Renal cortex interstitium (tissue), 11 donors: ENCODE measurements around the gene PTPRN2. TPM values are rescaled to one million over a fixed set of nuclear protein-coding genes. Genes with fewer than 3 reads are reported as not detected.
"Not testable (repeated sequence)": the region's sequence is repeated elsewhere in the genome, so short reads cannot be mapped to it uniquely, and the experiment has no call there.

Experiments used
- DNase-seq, 11 donors: peaks; one replicate each; pipeline ENCODE4 v3.0.0-alpha.2; 2013; ENCODE audit warnings: low read depth in 9 of 11, low spot score in 4 of 11; ENCODE audit errors: extremely low read depth in 1 of 11
- polyA plus RNA-seq, 3 donors: library from polyadenylated mRNA; unstranded; fragments of 120-200 nt; gene quantifications; one replicate each; pipeline ENCODE4 v1.2.1, GENCODE V29; 2013; ENCODE audit not compliant: insufficient read length in 3 of 3

PTPRN2 gene
- polyA plus RNA-seq, 3 donors: 6.0 to 7.7 (median 7.2) TPM

DNA sequence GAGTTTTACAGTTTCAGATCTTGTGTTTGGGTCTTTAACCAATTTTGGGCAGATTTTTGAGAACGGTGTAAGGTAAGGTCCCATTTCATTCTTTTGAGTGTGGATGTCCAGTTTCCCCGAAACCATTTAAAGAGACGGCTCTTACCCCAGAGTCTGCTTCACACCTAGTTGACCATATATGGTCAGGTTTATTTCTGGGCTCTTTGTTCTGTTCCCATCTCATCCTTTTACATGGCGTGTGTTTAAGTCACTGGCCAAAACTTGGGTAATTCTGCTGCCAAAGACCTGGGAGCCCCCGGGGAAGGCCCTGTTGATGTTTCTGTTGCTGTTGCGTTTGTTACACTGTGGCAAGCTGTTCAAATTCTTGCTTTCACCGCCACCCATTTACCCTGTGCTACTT, 120.1 kb downstream of the PTPRN2 start:
- DNase-seq: no peak

DNA sequence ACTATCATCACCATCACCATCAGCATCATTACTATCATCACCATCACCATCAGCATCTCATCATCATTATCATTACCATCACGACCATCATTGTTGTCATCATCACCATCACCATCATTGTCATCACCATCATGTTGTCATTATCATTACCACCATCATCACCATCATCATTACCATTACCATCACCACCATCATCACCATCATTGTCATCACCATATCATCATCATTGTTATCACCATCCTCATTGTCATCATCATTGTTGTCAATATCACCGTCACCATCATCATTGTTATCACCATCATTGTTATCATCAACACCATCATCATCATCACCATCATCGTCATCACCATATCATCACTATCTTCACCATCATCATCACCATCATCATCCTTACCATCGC, 124.3 kb downstream of the PTPRN2 start:
- DNase-seq: no peak

DNA sequence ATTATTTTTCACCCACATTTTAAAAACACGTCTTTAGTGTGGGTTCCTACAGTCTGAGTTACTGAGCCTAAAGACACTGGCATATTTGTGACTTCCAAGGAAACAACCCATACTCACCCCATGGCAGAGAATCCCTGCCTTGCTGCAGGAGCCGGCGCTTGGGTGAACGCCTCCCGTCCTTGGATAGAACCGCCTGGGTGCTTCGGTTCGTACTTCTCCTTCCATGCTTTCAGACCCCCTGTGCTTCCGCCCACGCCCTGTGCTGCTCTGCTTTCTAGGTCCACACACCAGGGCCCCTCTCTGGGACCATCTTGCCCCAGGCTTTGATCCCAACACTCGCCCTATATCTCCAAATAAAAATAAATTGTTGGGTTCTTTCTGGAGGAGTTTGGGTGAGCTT, 125.8 kb downstream of the PTPRN2 start:
- no peak for DNase-seq

DNA sequence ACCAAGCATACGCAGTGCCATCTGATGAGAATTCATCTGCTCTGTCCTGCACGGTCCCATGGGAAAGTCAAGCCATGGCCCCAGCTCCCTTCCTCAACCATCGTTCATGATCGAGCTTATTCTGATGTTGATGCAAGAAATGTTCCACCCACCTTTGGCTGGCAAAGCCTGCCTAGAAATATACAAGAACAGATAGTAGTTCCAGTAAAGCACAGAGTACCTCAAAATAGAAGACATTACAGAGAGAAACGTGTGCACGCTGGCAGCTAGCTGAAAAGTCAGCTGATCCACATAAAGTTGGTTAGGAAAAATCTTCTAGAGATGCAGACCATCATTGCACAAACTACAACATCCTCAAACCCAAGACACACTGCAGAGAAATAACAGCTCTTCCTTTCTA, 127.0 kb downstream of the PTPRN2 start:
- no peak for DNase-seq

DNA sequence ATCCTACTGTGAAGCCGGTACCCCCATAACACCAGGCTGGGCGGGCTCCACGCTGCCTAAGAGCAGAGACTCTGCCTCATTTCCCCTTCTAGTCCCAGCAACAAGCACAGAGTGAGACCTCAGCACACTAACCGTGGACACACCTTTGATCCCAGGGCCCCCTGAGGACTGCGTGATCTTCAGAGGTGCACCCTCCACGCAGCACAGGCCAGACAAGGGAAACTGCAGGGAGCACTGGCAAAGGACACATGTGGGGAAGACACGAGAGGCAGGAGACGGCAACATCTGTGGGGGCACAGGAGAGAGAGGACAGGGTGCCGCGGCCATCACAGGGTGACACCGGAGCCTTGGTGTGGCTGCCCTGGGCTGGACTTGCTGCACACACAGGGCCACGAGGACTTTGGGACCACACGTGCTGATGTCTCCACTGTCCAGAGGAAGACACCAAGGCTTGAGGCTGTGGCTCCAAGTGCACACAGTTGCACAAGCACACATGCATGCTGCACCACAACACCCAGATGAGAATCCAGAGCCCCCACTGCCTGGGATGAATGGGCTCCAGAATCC, 128.8 kb downstream of the PTPRN2 start:
- DNase-seq: no peak

DNA sequence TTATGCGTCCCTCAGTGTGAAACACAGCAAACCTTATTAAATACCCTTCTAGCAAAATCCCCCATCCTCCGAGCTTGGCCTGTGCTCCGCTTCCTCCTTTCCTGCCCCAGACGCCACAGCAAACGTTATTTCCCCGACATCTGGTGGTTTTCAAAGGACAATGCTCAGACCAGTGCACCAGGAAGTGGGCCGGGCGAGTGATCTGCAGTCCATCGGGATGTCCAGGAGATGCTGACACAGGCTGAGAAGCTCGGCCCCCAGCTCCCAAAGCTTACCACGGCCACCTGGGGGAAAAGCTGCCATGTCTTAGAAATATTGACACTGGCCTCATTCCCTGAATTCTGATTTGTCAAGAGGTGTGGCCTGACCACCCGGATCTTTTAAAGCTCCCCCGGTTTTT, 129.5 kb downstream of the PTPRN2 start:
- DNase-seq: peak in 1 of 11 donors; percentile 21

DNA sequence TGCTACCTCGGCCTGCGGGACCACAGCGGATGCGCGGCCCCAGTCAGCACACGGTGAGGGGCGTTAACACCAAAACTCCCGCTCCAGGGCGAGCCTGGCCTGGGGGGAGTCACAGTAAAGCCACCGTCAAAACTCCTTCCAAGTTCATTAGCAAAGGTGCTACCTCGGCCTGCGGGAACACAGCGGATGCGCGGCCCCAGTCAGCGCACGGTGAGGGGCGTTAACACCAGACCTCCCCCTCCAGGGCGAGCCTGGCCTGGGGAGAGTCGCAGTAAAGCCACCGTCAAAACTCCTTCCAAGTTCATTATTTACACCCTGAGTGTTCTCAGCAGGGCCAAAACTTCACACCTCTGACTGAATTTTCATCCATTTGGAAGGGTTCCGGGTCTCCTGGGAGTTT, 130.0 kb downstream of the PTPRN2 start:
- not testable (repeated sequence) for DNase-seq

DNA sequence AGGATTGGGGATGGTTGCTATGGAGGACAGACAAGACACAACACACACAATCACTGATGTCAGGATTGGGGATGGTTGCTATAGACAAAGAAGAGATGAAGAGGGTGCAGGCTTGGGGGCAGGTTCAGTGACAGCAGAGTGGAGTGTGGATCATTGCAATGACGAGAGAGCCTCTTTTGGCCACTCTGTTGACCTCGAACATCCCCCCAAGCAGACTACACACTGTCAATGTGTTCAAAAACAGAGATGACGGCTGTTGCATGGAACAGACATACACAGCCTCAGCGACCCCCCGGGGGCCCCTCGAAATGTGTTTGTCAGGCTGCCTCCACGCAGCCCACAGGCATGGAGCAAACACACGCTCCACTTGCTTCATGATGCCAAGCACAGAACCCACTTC, 133.0 kb downstream of the PTPRN2 start:
- DNase-seq: no peak

DNA sequence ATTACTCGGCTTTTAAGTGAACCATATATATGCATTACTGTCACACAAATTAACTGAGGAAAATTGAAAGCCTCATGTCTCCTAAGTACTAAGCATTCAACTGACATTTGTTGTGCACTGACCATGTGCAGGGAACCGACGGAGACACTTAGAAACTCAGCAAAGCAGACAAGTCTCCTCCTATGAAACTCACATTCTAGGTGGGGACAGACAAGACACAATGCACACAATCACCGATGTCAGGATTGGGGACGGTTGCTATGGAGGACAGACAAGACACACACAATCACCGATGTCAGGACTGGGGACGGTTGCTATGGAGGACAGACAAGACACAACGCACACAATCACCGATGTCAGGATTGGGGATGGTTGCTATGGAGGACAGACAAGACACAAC, 134.0 kb downstream of the PTPRN2 start:
- no peak for DNase-seq

DNA sequence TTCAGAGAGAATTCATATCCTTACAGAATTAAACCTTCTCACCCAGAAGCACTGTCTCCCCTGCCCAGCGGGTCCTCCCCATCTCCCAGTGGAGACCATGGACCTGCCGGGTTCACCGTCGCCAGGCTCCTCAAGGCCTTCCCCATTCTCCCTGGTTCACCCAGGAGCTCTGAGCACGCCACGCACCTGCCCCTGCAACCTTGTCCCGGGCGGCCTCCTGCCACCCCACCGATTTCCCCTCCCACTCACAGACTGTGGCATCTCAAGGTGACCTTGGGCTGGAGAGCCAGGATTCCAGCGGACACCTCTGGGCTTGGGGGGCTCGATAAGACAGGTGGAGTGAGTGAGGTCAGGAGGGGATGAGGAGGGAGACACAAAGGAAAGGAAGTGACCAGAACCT, 135.3 kb downstream of the PTPRN2 start:
- DNase-seq: no peak

DNA sequence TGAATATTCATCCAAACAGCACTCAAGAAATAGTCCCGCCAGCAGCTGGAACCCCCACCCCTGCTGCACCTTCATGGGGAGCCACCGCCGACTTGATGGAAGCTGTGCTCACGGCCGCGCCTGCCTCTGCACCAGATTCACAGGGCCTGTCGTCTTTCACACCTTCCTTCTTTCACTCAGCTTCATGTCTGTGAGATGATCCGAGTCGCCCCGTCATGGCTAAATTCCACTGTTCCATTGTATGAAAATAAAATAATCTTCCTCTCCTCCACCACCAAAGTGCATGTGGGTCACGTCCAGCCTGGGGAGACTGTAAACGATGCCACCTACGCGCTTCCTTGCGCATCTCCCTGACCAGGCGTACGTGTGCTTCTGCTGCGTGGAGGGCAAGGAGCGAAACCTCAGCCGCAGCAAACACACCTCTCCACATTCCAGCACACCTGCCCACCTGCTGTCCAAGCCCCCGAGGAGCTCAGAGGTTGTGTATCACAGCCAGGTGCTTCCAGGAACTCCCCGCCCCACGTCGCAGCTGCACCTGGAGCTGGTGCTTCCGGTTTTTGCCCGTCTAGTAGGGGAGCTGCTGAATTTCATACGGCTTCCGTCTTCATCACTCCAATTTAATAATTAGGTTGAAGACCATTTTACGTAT, 137.0 kb downstream of the PTPRN2 start:
- no peak for DNase-seq

DNA sequence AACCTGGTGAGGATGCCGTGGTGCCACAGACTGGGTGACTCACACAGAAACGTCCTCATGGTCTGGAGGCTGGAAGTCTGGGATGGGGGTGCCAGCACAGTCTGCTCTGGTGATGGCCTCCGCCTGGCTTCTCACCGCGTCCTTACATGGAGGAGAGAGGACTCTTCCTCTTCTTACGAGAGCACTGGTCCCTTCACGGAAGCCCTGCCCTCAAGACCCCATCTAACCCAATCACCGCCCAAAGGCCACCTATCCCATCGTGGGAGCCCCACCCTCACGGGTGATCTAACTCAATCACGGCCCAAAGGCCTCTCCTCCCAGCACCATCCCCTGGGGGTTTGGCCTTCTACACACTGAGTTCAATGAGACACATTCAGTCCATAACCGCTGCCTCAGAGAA, 137.7 kb downstream of the PTPRN2 start:
- DNase-seq: no peak

DNA sequence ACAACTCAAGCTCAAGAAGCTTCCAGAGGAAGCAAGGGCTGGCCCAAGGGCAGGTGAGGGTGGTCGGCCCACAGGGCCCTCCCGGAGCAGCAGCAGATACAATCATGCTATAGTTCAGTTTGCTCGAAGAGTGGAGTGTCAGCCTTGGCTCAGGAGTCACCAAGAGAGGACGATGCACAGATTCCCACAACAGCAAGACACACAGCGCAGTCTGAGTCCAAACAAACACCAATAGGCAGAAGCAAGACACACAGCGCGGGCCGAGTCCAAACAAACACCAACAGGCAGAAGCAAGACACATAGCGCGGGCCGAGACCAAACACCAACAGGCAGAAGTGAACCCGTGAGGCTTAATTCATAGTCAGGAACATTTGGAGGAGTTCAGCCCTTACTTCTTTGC, 138.4 kb downstream of the PTPRN2 start:
- DNase-seq: no peak

DNA sequence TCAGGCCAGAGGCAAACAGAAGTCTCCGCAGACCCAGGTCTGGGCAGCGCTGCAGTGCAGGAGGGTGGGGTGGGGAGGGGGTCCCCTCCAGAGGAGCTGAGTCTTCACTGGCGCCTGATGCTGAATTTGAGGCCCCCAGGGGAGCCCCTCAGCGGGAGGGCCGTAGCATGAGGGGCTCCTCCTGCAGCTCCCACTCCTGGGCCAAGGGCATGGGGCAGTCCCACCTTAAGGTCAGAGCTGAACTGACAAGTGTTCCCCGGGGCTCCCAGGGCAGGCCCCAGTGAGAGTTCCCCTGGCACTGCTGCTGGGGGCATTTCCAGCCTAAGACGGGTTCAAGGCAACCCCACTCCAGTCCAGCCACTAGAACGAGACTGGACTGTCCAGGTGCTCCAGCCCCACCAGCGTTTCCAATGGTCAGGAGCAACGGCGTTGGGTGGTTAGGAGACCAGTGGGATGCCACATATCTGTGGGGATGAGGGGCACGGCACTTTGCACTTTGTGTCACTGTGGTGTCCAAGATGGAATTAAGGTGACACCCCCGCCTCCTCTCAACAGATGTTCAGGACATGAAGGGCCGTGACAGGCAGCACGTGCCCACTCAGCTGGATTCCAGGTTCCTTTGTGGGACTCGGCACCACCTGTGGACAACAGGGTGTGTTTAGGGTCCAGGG, 139.1 kb downstream of the PTPRN2 start:
- DNase-seq: no peak

DNA sequence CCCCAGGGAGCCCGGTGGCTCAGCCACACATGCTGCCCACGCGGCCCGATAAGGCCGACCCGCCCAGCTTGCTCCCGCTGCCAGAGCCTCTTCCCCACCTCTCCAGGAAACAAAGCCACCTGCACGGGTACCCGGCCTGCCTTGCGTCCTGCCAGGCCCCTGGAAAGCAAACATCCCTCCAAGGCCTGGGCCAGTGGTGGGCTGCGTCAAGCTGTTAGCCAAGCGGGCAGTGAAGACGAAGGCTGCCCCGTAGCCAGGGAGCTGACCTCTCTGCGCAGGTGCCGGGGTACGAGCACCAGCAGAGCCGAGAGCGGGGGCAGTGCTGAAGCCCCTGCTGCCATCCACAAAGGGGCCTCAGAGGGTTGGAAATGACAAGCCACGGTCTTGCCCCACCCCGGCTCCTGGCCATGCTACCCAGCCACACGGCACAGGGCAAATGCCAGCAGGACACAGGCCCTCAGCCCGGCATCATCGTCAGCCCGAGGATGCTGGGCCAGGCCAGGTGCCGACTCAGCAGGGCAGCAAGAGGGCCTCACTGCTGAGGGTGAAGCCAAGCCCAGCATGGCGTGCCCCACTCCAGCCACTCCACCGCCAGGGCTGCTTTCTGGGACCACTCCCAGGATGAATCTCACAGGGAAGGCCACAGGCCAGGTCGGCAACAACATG, 140.0 kb downstream of the PTPRN2 start:
- no peak for DNase-seq

DNA sequence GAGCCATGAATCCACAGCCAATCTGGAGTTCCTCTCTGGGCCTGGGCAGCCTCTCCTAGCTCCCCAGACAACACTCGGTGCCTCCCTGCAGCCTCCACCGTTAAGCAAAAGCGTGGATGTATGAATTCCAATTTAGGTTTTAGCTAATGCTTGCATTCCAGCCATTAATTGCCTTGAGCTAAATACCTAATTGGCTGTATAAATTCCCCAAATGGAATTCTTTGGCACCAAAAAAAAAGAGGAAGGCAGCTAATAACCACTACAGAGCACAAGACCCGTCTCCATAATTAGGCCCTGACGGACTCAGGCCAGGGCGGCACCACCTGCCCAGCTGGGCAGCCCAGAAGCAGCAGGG, 140.5 kb downstream of the PTPRN2 start:
- DNase-seq: no peak

DNA sequence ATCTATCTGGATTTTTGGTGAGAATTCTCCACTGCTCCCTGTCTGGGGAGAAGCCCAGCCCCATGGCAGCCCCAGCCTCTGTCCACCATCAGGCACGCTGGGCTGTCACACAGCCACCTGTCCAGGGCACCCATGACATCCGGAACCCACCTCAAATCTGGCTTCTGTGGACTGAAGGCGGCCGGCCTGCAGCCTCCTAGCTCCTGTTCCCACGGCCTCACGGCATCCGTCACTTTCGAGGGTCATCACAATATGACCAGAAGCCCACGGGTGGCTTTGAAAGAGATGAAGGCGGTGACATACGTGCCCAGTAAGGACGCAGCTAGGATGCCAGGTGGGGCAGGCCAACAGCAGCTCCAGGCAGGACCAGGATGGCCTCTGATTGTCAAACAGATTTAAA, 140.9 kb downstream of the PTPRN2 start:
- no peak for DNase-seq

DNA sequence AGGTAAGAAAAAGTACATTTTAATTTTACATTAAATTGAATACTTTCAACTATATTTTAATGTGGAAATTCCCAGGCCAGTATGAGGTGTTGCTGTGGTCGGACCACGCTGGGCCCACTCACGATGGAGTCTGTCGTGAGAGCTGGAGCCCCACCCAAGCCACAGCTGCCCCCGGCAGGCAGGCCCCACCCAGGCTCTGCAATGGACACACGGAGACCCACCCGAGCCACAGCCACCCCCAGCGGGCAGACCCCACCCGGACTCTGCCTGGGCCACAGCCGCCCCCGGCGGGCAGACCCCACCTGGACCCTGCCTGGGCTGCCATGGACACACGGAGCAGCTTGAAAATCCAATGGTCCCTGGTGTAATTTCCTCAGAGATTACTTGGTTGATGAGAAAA, 141.3 kb downstream of the PTPRN2 start:
- no peak for DNase-seq

DNA sequence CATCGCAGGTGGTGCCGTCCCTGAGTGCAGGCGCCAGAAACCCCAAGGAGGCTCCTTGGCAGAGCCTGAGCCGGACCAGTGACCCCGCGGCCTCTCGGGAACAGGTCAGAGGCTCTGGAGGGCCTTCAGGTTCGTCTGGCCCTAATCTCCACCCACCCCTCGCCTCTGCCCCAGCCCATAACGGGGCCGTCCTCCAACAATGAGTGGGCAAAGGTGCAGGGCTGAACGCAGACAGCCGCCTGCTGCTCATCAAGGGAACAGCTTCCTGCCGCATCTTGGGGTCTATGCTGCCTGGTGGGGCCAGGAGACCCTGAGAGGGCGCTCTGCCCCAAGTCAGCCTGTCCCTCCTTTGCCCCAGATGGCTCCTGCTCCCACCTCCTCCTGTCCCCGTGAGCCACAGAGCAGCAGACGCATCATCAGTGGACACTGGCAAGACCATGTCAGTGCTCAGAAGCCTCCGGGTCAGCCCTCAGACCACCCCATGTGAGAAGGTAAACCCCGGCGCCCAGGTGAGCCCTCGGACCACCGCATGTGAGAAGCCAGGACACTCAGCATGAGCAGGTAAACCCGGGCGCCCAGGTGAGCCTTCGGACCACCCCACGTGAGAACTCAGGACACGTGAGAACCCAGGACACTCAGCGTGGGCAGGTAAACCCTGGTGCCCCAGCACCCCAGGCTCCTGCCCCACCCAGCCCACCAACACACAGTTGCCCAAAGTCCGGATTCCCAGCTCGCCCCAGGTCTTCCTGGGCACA, 142.0 kb downstream of the PTPRN2 start:
- no peak for DNase-seq
